Fibroblast of skin of left quadriceps (primary cell): ENCODE measurements around the gene AHDC1.
A peak's percentile ranks its signal among the peaks of the same experiment; 100 is the strongest.
"Not testable (repeated sequence)": the region's sequence is repeated elsewhere in the genome, so short reads cannot be mapped to it uniquely, and the experiment has no call there.

Experiments
- DNase-seq, 2 experiments: peaks; one replicate each; pipeline ENCODE4 v3.0.0-alpha.2; 2013; ENCODE audit warnings: low read depth in 2 of 2

AHDC1 gene

GRCh38 chr1:27603681-27604578, at the start of gene AHDC1:
Gene AHDC1 (minus strand): TSS chr1:27604144. CDS start chr1:27552115, 52,029 bp downstream.
- DNase-seq = peak; percentile 78 to 81

GRCh38 chr1:27652111-27652864, 48.3 kb upstream of the AHDC1 start:
- no peak for DNase-seq

GRCh38 chr1:27650539-27651175, 46.7 kb upstream of the AHDC1 start:
- peak; percentile 39 to 55 for DNase-seq

- no peak for DNase-seq
Measured at GRCh38 chr1:27650171-27650538, 46.2 kb upstream of the AHDC1 start.

GRCh38 chr1:27649306-27649635, 45.3 kb upstream of the AHDC1 start:
- no peak for DNase-seq

- DNase-seq = no peak
Measured at GRCh38 chr1:27648602-27649305, 44.8 kb upstream of the AHDC1 start.

- DNase-seq = no peak
Measured at GRCh38 chr1:27647328-27647727, 43.4 kb upstream of the AHDC1 start.

GRCh38 chr1:27646676-27647075, 42.7 kb upstream of the AHDC1 start:
- no peak for DNase-seq

GRCh38 chr1:27645071-27645415, 41.1 kb upstream of the AHDC1 start:
- DNase-seq = no peak

- no peak for DNase-seq
Measured at GRCh38 chr1:27644369-27645070, 40.6 kb upstream of the AHDC1 start.

GRCh38 chr1:27643600-27644368, 39.8 kb upstream of the AHDC1 start:
- no peak for DNase-seq

GRCh38 chr1:27640514-27640913, 36.6 kb upstream of the AHDC1 start:
- not testable (repeated sequence) for DNase-seq

- DNase-seq = no peak
Measured at GRCh38 chr1:27638805-27639204, 34.9 kb upstream of the AHDC1 start.

GRCh38 chr1:27638047-27638734, 34.2 kb upstream of the AHDC1 start:
- no peak for DNase-seq

- no peak for DNase-seq
Measured at GRCh38 chr1:27635396-27636142, 31.6 kb upstream of the AHDC1 start.

- no peak for DNase-seq
Measured at GRCh38 chr1:27634985-27635367, 31.0 kb upstream of the AHDC1 start, which contains the start of gene FGR. Gene FGR (minus strand): TSS chr1:27635185. CDS start chr1:27623916, 11,269 bp downstream.

- DNase-seq = no peak
Measured at GRCh38 chr1:27634177-27634984, 30.4 kb upstream of the AHDC1 start.

GRCh38 chr1:27633640-27634176, 29.8 kb upstream of the AHDC1 start:
- no peak for DNase-seq
